Mammary epithelial cell (primary cell): ENCODE results near the gene PVALEF.

Experiments used
- CTCF ChIP-seq, 2 donors: IDR thresholded peaks in 1 of 2; conservative IDR thresholded peaks in 1 of 2; 2 replicates each; pipeline ENCODE4 v1.5.1; 2011 to 2012; ENCODE audit warnings: inconsistent platforms in 2 of 2, low read length in 2 of 2, mild to moderate bottlenecking in 2 of 2, control low read depth in 1 of 2, low read depth in 1 of 2; ENCODE audit not compliant: insufficient read depth in 1 of 2; ENCODE audit errors: extremely low read depth in 1 of 2
- EZH2 ChIP-seq: IDR thresholded peaks from 2 replicates; pipeline ENCODE4 v1.6.1; 2012; ENCODE audit warnings: low read length, inconsistent platforms, borderline replicate concordance

GRCh38 chr17:81198826-81199481 lies 33.6 kb downstream of the PVALEF start:
- TF ChIP-seq CTCF (conservative IDR thresholded peaks at IDR 0.05 in 1 of 2, IDR thresholded peaks at IDR 0.05 in 1 of 2; ENCODE audit: extremely low read depth in 1 of 2, insufficient read depth in 1 of 2, low read depth in 1 of 2, low read length in 2 of 2) (no peak), EZH2 (no peak)
